GM23338 (cell line): ENCODE data around the gene ARHGAP27.

ENCODE experiments used
- CTCF ChIP-seq, 2 experiments: fragments of 200-600 bp in 1 of 2; sonication (generic) in 1 of 2; conservative IDR thresholded peaks; 2 replicates each; pipeline versions ENCODE4 v1.5.1 to v1.6.1; 2016 to 2017; ENCODE audit warnings: antibody characterized with exemption in 2 of 2, low read depth in 2 of 2, mild to moderate bottlenecking in 2 of 2, moderate library complexity in 1 of 2
- EZH2 ChIP-seq: fragments of 200-600 bp; sonication (generic); IDR thresholded peaks from one replicate; pipeline ENCODE4 v1.8.0; 2017; ENCODE audit warnings: antibody characterized with exemption, mild to moderate bottlenecking, low read depth; ENCODE audit not compliant: unreplicated experiment
- EZH2phosphoT487 ChIP-seq: fragments of 200-600 bp; sonication (generic); IDR thresholded peaks from one replicate; pipeline ENCODE4 v1.8.1; 2018; ENCODE audit warnings: antibody characterized with exemption; ENCODE audit not compliant: unreplicated experiment
- POLR2AphosphoS5 ChIP-seq: IDR thresholded peaks from 2 replicates; pipeline ENCODE4 v1.6.1; 2016; ENCODE audit warnings: antibody characterized with exemption, low read depth
- REST ChIP-seq: IDR thresholded peaks from one replicate; pipeline ENCODE4 v1.6.1; 2018; ENCODE audit warnings: antibody characterized with exemption; ENCODE audit not compliant: unreplicated experiment
- ZNF331 ChIP-seq: fragments of 250-450 bp; sonication (Bioruptor Pico); IDR thresholded peaks from 2 replicates; pipeline ENCODE4 v1.5.0; 2020; ENCODE audit warnings: low read depth, mild to moderate bottlenecking, moderate library complexity

- TF ChIP-seq POLR2AphosphoS5 (no peak), EZH2 (no peak), CTCF (conservative IDR thresholded peaks at IDR 0.05; ENCODE audit: low read depth in 2 of 2) (no peak), EZH2phosphoT487 (no peak), ZNF331 (no peak), REST (no peak)
Observed at GRCh38 chr17:45433159-45433535, 477 bp upstream of the ARHGAP27 start.
